HG03521 (cell line): Measurements from ENCODE around the gene SIPA1.
A peak's percentile ranks its signal among the peaks of the same experiment; 100 is the strongest.

Source experiments
- ATAC-seq: cut with Tn5 transposase; IDR thresholded peaks from one replicate; pipeline ENCODE4 v1.9.1; 2021; ENCODE audit warnings: mild to moderate bottlenecking, moderate library complexity; ENCODE audit not compliant: unreplicated experiment

The SIPA1 gene

GRCh38 chr11:65606876-65607613 is 30.9 kb upstream of the SIPA1 start:
- ATAC-seq, result no peak

- no peak for ATAC-seq
These were observed 30.1 kb upstream of the SIPA1 start for GRCh38 chr11:65607614-65608426.

GRCh38 chr11:65609229-65609628 is 28.7 kb upstream of the SIPA1 start:
- ATAC-seq, result no peak

- ATAC-seq, result no peak
These were observed 28.2 kb upstream of the SIPA1 start for GRCh38 chr11:65609665-65610064.

GRCh38 chr11:65610404-65610803 is 27.5 kb upstream of the SIPA1 start:
- no peak for ATAC-seq

GRCh38 chr11:65611028-65611757 is 26.7 kb upstream of the SIPA1 start:
- ATAC-seq, result no peak

GRCh38 chr11:65611758-65612603 is 25.9 kb upstream of the SIPA1 start:
- no peak for ATAC-seq

GRCh38 chr11:65612691-65613090 is 25.2 kb upstream of the SIPA1 start:
- no peak for ATAC-seq

GRCh38 chr11:65613091-65613928 is 24.6 kb upstream of the SIPA1 start:
- ATAC-seq, result no peak

- ATAC-seq, result peak; percentile 82
These were observed 22.5 kb upstream of the SIPA1 start, which contains the start of gene PCNX3 for GRCh38 chr11:65615229-65615949. TSS of gene PCNX3 (plus strand) at chr11:65615776. CDS start at chr11:65616312, 536 bp downstream.

GRCh38 chr11:65615950-65616574 is 21.8 kb upstream of the SIPA1 start:
- ATAC-seq, result no peak

- ATAC-seq, result no peak
These were observed 21.3 kb upstream of the SIPA1 start for GRCh38 chr11:65616575-65617001.

- no peak for ATAC-seq
These were observed 20.6 kb upstream of the SIPA1 start for GRCh38 chr11:65617136-65617850.

GRCh38 chr11:65617990-65618751 is 19.7 kb upstream of the SIPA1 start:
- no peak for ATAC-seq

- no peak for ATAC-seq
These were observed 19.1 kb upstream of the SIPA1 start for GRCh38 chr11:65618763-65619162.

- no peak for ATAC-seq
These were observed 18.5 kb upstream of the SIPA1 start for GRCh38 chr11:65619281-65619928.

GRCh38 chr11:65620666-65621065 is 17.2 kb upstream of the SIPA1 start:
- ATAC-seq, result no peak
